ENCODE results near the gene NME8.

NME8 gene

GRCh38 chr7:37930226-37930948 is 82.0 kb downstream of the NME8 start:
- in situ Hi-C loops (cut with MboI; ENCODE audit: low sequenced_read_pairs) = no loop called here

GRCh38 chr7:37932543-37932942 is 84.1 kb downstream of the NME8 start:
- in situ Hi-C loops (cut with MboI; ENCODE audit: low sequenced_read_pairs) = no loop called here

GRCh38 chr7:37933018-37933566 is 84.7 kb downstream of the NME8 start:
- in situ Hi-C loops (cut with MboI; ENCODE audit: low sequenced_read_pairs) = no loop called here

- in situ Hi-C loops (cut with MboI; ENCODE audit: low sequenced_read_pairs) = no loop called here
Observed at GRCh38 chr7:37942934-37943610, 94.7 kb downstream of the NME8 start.

- in situ Hi-C loops (cut with MboI; ENCODE audit: low sequenced_read_pairs) = no loop called here
Observed at GRCh38 chr7:37943905-37944736, 95.7 kb downstream of the NME8 start.

GRCh38 chr7:37944737-37945054 is 96.3 kb downstream of the NME8 start:
- in situ Hi-C loops (cut with MboI; ENCODE audit: low sequenced_read_pairs) = no loop called here

- in situ Hi-C loops (cut with MboI; ENCODE audit: low sequenced_read_pairs) = no loop called here
Observed at GRCh38 chr7:37945336-37945735, 96.9 kb downstream of the NME8 start.

GRCh38 chr7:37947138-37947940 is 98.9 kb downstream of the NME8 start:
- in situ Hi-C loops (cut with MboI; ENCODE audit: low sequenced_read_pairs) = no loop called here

GRCh38 chr7:37947941-37948210 is 99.5 kb downstream of the NME8 start:
- in situ Hi-C loops (cut with MboI; ENCODE audit: low sequenced_read_pairs) = no loop called here
